Astrocyte (in vitro differentiated cells and primary cell): ENCODE results near the gene CSKMT.

Experiments used
- CTCF ChIP-seq: IDR thresholded peaks from 2 replicates; pipeline ENCODE4 v1.5.1; 2011; ENCODE audit warnings: low read depth, mild to moderate bottlenecking, inconsistent platforms, low read length, moderate library complexity; ENCODE audit not compliant: insufficient read depth
- EZH2 ChIP-seq: IDR thresholded peaks from 2 replicates; pipeline ENCODE4 v1.6.1; 2012; ENCODE audit warnings: mild to moderate bottlenecking, low read length, inconsistent platforms; ENCODE audit not compliant: insufficient read depth

GRCh38 chr11:62645671-62645945 lies 19.5 kb upstream of the CSKMT start:
- TF ChIP-seq CTCF (no peak), EZH2 (no peak)
